Measurements from ENCODE around the gene DEPDC4. TPM values are rescaled to one million over a fixed set of nuclear protein-coding genes. Genes with fewer than 3 reads are reported as not detected.

DEPDC4 gene
- total RNA-seq, 1 experiment from 2014 or later = 2.0 TPM

DNA sequence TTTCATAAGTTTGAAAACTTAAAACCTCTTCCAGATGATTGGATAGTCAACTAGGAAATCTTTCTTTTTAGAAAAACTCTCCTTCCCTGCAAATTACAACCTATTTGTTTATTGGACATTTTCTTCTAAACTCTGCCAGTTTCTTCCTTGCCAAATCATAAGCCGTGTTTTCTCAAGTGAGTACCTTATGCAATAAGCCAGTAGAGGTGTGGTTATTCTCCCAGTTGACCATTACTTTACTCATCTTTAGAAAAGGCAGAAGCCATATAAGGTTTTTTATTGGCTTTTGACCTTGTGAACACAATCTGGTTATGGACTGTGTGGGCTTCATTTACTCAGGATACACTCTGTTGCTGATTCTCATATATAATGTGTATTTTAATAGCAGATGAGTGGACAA is 51.7 kb downstream of the DEPDC4 start:
- intact Hi-C loops (cut with micrococcal nuclease; ENCODE audit: unreplicated experiment) = no loop called here
- no peak for DNase-seq (ENCODE audit: low spot score)
- Histone ChIP-seq H3K4me1 (ENCODE audit: insufficient read depth, low read length, poor library complexity, severe bottlenecking) (no peaks in the 10 kb centered on the region), H3K27me3 (replicated peaks; ENCODE audit: insufficient read depth, low read depth, low read length, poor library complexity) (no peaks in the 10 kb centered on the region), H3K36me3 (ENCODE audit: insufficient read depth, low read length, poor library complexity, severe bottlenecking) (peaks cover 58% of the 10 kb centered on the region), H3K27ac (ENCODE audit: low read depth, low read length, poor library complexity, severe bottlenecking) (no peak overlapping the region), H3K4me3 (ENCODE audit: low read depth, low read length, poor library complexity, severe bottlenecking) (no peak overlapping the region), H3K9me3 (ENCODE audit: low read depth, low read length, poor library complexity, severe bottlenecking) (no peaks in the 10 kb centered on the region)
- CTCF ChIA-PET = no interaction called here
- TF ChIP-seq CTCF (conservative IDR thresholded peaks at IDR 0.05; ENCODE audit: low read depth, low read length) (no peak), EZH2 (IDR thresholded peaks at IDR 0.05; ENCODE audit: borderline replicate concordance, low read depth, low read length, poor library complexity, severe bottlenecking) (no peak)
- POLR2A ChIA-PET (ENCODE audit: low non-redundant PET) = interaction anchor here (0.5 kb wide), 1 partner anchor 8 kb away, joined by 3 read pairs; no protein-coding TSS in a partner anchor
- no TSS peak for BruUV-seq (replicated peaks)

GRCh38 chr12:100214518-100214917 is 52.4 kb downstream of the DEPDC4 start:
- DNase-seq (ENCODE audit: low spot score) = no peak
- TF ChIP-seq EZH2 (IDR thresholded peaks at IDR 0.05; ENCODE audit: borderline replicate concordance, low read depth, low read length, poor library complexity, severe bottlenecking) (no peak), CTCF (conservative IDR thresholded peaks at IDR 0.05; ENCODE audit: low read depth, low read length) (no peak)
- POLR2A ChIA-PET (ENCODE audit: low non-redundant PET) = no interaction called here
- Histone ChIP-seq H3K27ac (ENCODE audit: low read depth, low read length, poor library complexity, severe bottlenecking) (no peak overlapping the region), H3K27me3 (replicated peaks; ENCODE audit: insufficient read depth, low read depth, low read length, poor library complexity) (no peaks in the 10 kb centered on the region), H3K4me3 (ENCODE audit: low read depth, low read length, poor library complexity, severe bottlenecking) (no peak overlapping the region), H3K9me3 (ENCODE audit: low read depth, low read length, poor library complexity, severe bottlenecking) (no peaks in the 10 kb centered on the region), H3K36me3 (ENCODE audit: insufficient read depth, low read length, poor library complexity, severe bottlenecking) (peaks cover 57% of the 10 kb centered on the region), H3K4me1 (ENCODE audit: insufficient read depth, low read length, poor library complexity, severe bottlenecking) (no peaks in the 10 kb centered on the region)
- BruUV-seq (replicated peaks) = no TSS peak
- intact Hi-C loops (cut with micrococcal nuclease; ENCODE audit: unreplicated experiment) = no loop called here
- CTCF ChIA-PET = no interaction called here

DNA sequence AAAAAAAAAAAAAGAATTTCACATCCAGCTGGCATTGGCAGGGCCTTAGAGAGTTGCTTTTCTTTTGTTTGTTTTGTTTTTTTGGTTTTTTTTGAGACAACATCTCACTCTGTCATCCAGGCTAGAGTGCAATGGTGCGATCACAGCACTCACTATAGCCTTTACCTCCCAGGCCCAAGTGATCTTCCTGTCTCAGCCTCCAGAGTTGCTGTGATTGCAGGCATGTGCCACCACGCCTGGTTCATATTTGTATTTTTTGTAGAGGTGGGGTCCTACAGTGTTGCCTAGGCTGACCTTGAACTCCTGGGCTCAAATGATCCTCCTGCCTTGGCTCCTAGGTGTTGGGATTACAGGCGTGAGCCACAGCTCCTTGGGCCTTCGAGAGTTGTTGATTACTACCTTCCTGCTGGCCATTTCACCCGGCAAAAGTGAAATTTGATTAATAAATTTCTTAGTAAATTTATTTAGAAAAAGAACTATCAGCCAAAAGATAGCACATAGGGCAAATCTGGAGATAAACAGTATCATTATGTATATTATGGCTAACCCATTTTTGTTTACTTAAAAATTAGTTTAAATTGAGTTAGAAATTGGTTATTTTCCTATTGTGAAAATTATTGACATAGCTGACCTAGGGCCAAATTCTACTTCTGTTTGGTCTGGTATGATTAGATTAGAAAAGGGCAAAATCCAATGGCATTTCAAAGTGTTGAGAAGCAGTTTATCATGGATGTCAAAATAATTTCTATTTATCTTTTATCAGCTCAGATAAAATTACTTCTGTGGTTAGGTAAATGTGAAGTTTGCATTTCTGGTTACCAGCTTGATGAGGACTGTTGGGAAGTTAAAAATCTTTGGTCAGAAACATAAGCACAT is 53.6 kb downstream of the DEPDC4 start:
- BruUV-seq (replicated peaks) = no TSS peak
- no peak for DNase-seq (ENCODE audit: low spot score)
- intact Hi-C loops (cut with micrococcal nuclease; ENCODE audit: unreplicated experiment) = no loop called here
- CTCF ChIA-PET = no interaction called here
- no peak overlapping the region for H3K4me3 ChIP-seq (ENCODE audit: low read depth, low read length, poor library complexity, severe bottlenecking)
- H3K27me3 ChIP-seq (replicated peaks; ENCODE audit: insufficient read depth, low read depth, low read length, poor library complexity) = no peaks in the 10 kb centered on the region
- POLR2A ChIA-PET (ENCODE audit: low non-redundant PET) = no interaction called here
- no peaks in the 10 kb centered on the region for H3K4me1 ChIP-seq (ENCODE audit: insufficient read depth, low read length, poor library complexity, severe bottlenecking)
- no peak for TF ChIP-seq CTCF (conservative IDR thresholded peaks at IDR 0.05; ENCODE audit: low read depth, low read length)
- no peak for TF ChIP-seq EZH2 (IDR thresholded peaks at IDR 0.05; ENCODE audit: borderline replicate concordance, low read depth, low read length, poor library complexity, severe bottlenecking)
- H3K36me3 ChIP-seq (ENCODE audit: insufficient read depth, low read length, poor library complexity, severe bottlenecking) = peaks cover 59% of the 10 kb centered on the region
- H3K27ac ChIP-seq (ENCODE audit: low read depth, low read length, poor library complexity, severe bottlenecking) = no peak overlapping the region
- H3K9me3 ChIP-seq (ENCODE audit: low read depth, low read length, poor library complexity, severe bottlenecking) = no peaks in the 10 kb centered on the region

Measured in A673 (cell line).